AG04449 (cell line): ENCODE results near the gene CDH13.

ENCODE experiments used
- CTCF ChIA-PET: fragments of 350-600 bp; formaldehyde crosslinking; extraction: SDS; loops from one replicate; lab custom pipeline; 2021; ENCODE audit warnings: antibody characterized with exemption; lab: Yijun Ruan, JAX
- POLR2A ChIA-PET: fragments of 400-600, 350-600 bp; formaldehyde crosslinking; extraction: SDS; loops from one replicate; lab custom pipeline; 2020; ENCODE audit warnings: antibody characterized with exemption, inconsistent platforms; lab: Yijun Ruan, JAX
- DNase-seq: peaks from one replicate; pipeline ENCODE4 v3.0.0-alpha.2; 2010; ENCODE audit warnings: low read depth, low spot score
- H3K4me3 ChIP-seq: 2 replicates; pipeline ENCODE4 v1.5.1; 2011; ENCODE audit warnings: low read depth, mild to moderate bottlenecking, control low read depth, low read length
- TF ChIP-seq, protein P1 (sequence below): IDR thresholded peaks from one replicate; pipeline ENCODE4 v1.5.1; 2011; ENCODE audit warnings: mild to moderate bottlenecking, moderate library complexity, low read length, control low read depth, inconsistent platforms; ENCODE audit not compliant: insufficient read depth; ENCODE audit errors: missing control alignments

Gene CDH13

DNA sequence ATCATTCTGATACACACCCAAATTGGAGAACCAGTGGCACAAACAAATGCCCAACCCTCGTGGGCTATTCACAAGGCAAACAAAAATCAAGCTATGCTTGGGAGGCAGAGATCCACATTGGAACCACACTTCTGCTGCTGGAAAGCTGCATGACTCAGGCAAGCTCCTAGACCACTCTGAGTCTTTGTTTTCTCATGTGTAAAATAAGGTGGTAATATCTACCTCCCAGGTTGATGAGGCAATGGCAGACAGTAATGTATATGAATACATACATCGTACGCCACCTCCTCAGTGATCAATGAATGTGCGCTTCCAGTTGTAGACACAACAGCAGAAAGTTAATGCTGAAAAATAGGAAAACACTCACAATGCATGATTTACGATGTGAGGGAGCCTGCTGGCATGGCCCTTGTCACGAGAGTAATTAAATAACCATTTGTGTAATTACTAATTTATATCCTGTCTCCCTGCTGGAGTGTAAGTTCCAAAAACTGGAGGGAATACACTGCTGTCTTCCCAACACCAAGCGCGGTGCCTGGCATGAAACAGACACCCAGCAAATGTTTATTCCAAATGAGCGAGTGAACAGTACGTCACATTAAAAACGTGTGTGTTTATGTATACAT is 1111.1 kb downstream of the CDH13 start:
- CTCF ChIA-PET, result interaction anchor here (1.0 to 1.1 kb wide), 2 partner anchors 13 to 85 kb away, joined by 3 to 4 read pairs; no protein-coding TSS in a partner anchor
- no peak for DNase-seq
- TF ChIP-seq, protein P1, sequence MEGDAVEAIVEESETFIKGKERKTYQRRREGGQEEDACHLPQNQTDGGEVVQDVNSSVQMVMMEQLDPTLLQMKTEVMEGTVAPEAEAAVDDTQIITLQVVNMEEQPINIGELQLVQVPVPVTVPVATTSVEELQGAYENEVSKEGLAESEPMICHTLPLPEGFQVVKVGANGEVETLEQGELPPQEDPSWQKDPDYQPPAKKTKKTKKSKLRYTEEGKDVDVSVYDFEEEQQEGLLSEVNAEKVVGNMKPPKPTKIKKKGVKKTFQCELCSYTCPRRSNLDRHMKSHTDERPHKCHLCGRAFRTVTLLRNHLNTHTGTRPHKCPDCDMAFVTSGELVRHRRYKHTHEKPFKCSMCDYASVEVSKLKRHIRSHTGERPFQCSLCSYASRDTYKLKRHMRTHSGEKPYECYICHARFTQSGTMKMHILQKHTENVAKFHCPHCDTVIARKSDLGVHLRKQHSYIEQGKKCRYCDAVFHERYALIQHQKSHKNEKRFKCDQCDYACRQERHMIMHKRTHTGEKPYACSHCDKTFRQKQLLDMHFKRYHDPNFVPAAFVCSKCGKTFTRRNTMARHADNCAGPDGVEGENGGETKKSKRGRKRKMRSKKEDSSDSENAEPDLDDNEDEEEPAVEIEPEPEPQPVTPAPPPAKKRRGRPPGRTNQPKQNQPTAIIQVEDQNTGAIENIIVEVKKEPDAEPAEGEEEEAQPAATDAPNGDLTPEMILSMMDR, result no peak
- POLR2A ChIA-PET, result no interaction called here
- H3K4me3 ChIP-seq, result no peak overlapping the region

DNA sequence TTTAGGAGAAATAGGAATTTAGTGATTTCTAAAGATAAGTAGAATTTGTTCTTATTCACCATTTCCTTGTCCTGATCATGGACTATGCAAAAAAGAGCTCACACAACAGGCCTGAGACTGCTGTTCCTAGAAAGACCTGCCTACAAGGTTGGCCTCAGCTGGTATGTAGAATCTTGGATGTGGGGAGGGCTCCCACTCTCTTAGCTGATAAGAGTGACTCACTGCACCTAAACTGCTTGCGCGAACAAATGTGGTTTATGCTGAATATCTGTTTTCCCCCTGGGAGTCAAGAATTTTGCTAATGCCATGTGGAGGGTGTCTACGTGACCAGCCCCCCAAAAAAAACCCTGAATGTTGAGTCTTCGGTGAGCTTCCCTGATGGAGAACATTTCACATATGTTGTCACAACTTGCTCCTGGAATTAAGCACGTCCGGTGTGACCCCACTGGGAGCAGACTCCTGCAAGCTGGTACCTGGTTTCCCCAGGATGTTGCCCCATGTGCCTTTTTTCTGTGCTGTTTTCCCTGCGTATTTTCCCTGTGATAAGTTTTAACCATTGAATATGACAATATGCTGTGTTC is 1112.2 kb downstream of the CDH13 start:
- no peak for DNase-seq
- no peak overlapping the region for H3K4me3 ChIP-seq
- ChIA-PET POLR2A (no interaction called here), CTCF (no interaction called here)
- TF ChIP-seq, protein P1, result no peak

- H3K4me3 ChIP-seq, result no peak overlapping the region
- ChIA-PET CTCF (no interaction called here), POLR2A (no interaction called here)
- TF ChIP-seq, protein P1, result no peak
- DNase-seq, result no peak
Observed at GRCh38 chr16:83742124-83742899, 1115.5 kb downstream of the CDH13 start.

DNA sequence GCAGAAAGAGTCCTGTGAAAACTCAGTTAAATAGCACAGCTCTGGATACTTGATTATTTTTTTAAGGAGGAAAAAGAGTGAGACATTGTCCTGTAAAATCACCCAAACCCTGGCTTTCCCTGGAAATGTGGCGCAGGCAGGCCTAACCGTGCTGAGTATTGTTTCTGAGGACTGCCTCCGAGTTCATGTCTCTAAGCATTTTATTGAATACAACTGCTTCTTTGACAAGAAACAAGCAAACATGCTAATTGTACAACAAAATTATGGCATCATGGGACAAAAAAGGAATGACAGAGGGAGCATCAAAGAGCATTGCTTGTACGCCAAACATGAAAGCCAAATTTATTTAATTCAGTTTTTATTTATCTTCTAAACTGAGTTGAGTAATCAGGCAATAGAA is 1116.5 kb downstream of the CDH13 start:
- no peak overlapping the region for H3K4me3 ChIP-seq
- ChIA-PET CTCF (no interaction called here), POLR2A (no interaction called here)
- TF ChIP-seq, protein P1, result no peak
- no peak for DNase-seq

DNA sequence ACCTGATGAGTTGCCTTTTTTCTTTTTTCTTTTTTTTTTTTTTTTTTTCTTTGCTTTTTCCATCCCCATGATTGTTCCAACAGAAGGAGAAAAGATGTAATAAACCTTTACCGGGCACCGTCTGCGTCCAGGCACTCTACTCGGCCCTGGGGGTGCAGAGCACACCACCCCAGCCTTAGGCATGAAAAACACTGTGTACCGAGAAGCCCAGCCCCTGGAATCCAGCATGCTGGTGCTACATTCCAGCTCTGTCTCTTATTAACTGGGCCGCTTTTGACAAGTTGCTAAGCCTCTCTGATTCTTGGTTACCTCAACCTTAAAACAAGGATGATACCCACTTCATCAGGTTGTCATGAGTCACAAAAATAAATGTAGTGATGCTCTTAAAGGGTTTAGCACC is 1117.0 kb downstream of the CDH13 start:
- DNase-seq, result no peak
- H3K4me3 ChIP-seq, result no peak overlapping the region
- CTCF ChIA-PET, result no interaction called here
- TF ChIP-seq, protein P1, result no peak
- POLR2A ChIA-PET, result no interaction called here

- TF ChIP-seq, protein P1, result no peak
- no peak for DNase-seq
- POLR2A ChIA-PET, result no interaction called here
Observed at GRCh38 chr16:83744441-83744981, 1117.7 kb downstream of the CDH13 start.

More at GRCh38 chr16:83744441-83744981, 1117.7 kb downstream of the CDH13 start:
- CTCF ChIA-PET, result no interaction called here
- no peak overlapping the region for H3K4me3 ChIP-seq
